Suprapubic skin (tissue), 4 donors: ENCODE results near the gene BLOC1S1. TPM values are rescaled to one million over a fixed set of nuclear protein-coding genes. Genes with fewer than 3 reads are reported as not detected.
A peak's percentile ranks its signal among the peaks of the same experiment; 100 is the strongest.

Experiments used
- DNase-seq, 2 donors: peaks; one replicate each; pipeline ENCODE4 v3.0.0-alpha.2; 2019; ENCODE audit warnings: low spot score in 2 of 2
- H3K27ac ChIP-seq: fragments of 200-600 bp; sonication (generic); one replicate; pipeline ENCODE4 v1.5.1; 2019
- H3K27me3 ChIP-seq: fragments of 200-600 bp; sonication (generic); one replicate; pipeline ENCODE4 v1.5.1; 2019
- H3K36me3 ChIP-seq: fragments of 200-600 bp; sonication (generic); one replicate; pipeline ENCODE4 v1.5.1; 2019
- H3K4me1 ChIP-seq: fragments of 200-600 bp; sonication (generic); one replicate; pipeline ENCODE4 v1.5.1; 2019
- H3K4me3 ChIP-seq: fragments of 200-600 bp; sonication (generic); one replicate; pipeline ENCODE4 v1.5.1; 2019; ENCODE audit warnings: mild to moderate bottlenecking
- H3K9me3 ChIP-seq: fragments of 200-600 bp; sonication (generic); one replicate; pipeline ENCODE4 v1.5.1; 2019
- CTCF ChIP-seq, 2 donors: fragments of 200-600 bp in 1 of 2; fragments of 450-650 bp in 1 of 2; sonication (generic) in 1 of 2; IDR thresholded peaks; one replicate each; pipeline ENCODE4 v1.5.1; 2016 to 2019; ENCODE audit warnings: antibody characterized with exemption in 2 of 2, mild to moderate bottlenecking in 1 of 2, moderate library complexity in 1 of 2
- EP300 ChIP-seq: sonication (generic); formaldehyde crosslinking; IDR thresholded peaks from one replicate; pipeline ENCODE4 v1.6.1; 2017; ENCODE audit warnings: antibody characterized with exemption
- POLR2A ChIP-seq, 2 donors: fragments of 450-650 bp; IDR thresholded peaks; one replicate each; pipeline ENCODE4 v1.6.1; 2017; ENCODE audit warnings: antibody characterized with exemption in 2 of 2, mild to moderate bottlenecking in 2 of 2, moderate library complexity in 2 of 2
- POLR2AphosphoS5 ChIP-seq, 3 donors: sonication (generic); formaldehyde crosslinking; IDR thresholded peaks; one replicate each; pipeline ENCODE4 v1.6.1; 2017; ENCODE audit warnings: antibody characterized with exemption in 3 of 3
- WGBS: methylation state at CpG from one replicate; pipeline ENCODE4 v1.1.5; 2018; 5-methylcytosine and 5-hydroxymethylcytosine counted together
- total RNA-seq, 4 donors: library from RNA; depleted of rRNA; stranded (reverse); fragments of >200 nt; gene quantifications; one replicate each; pipeline ENCODE4 v1.1.0, GENCODE V29; 2016

BLOC1S1 gene
- total RNA-seq, 4 donors from 2014 or later: 92.7 to 166 (median 139) TPM

GRCh38 chr12:55706568-55707218, 9.2 kb upstream of the BLOC1S1 start:
- peaks cover 12% of the 10 kb centered on the region for H3K27me3 ChIP-seq
- TF ChIP-seq CTCF (IDR thresholded peaks at IDR 0.05): no peak
- no peak for TF ChIP-seq POLR2AphosphoS5 (IDR thresholded peaks at IDR 0.05)
- TF ChIP-seq POLR2A (IDR thresholded peaks at IDR 0.05): no peak
- WGBS: 83% methylated on average over 2 of the region's 2 CpGs
- H3K4me1 ChIP-seq: peaks cover 22% of the 10 kb centered on the region
- H3K27ac ChIP-seq: peak overlapping the region; percentile 50
- no peaks in the 10 kb centered on the region for H3K9me3 ChIP-seq
- H3K4me3 ChIP-seq: peak overlapping the region; percentile 63
- H3K36me3 ChIP-seq: no peaks in the 10 kb centered on the region
- no peak for DNase-seq

- TF ChIP-seq POLR2AphosphoS5 (IDR thresholded peaks at IDR 0.05) (no peak), CTCF (IDR thresholded peaks at IDR 0.05) (no peak), POLR2A (IDR thresholded peaks at IDR 0.05) (no peak), EP300 (no peak)
- H3K27ac ChIP-seq: peak overlapping the region; percentile 50
- no peaks in the 10 kb centered on the region for H3K36me3 ChIP-seq
- no peaks in the 10 kb centered on the region for H3K9me3 ChIP-seq
- H3K4me3 ChIP-seq: peak overlapping the region; percentile 63
- H3K27me3 ChIP-seq: peaks cover 12% of the 10 kb centered on the region
- no peak for DNase-seq
- peaks cover 23% of the 10 kb centered on the region for H3K4me1 ChIP-seq
- WGBS: 11% methylated on average over 22 of the region's 22 CpGs
Observed at GRCh38 chr12:55707219-55707671, 8.6 kb upstream of the BLOC1S1 start.

DNA sequence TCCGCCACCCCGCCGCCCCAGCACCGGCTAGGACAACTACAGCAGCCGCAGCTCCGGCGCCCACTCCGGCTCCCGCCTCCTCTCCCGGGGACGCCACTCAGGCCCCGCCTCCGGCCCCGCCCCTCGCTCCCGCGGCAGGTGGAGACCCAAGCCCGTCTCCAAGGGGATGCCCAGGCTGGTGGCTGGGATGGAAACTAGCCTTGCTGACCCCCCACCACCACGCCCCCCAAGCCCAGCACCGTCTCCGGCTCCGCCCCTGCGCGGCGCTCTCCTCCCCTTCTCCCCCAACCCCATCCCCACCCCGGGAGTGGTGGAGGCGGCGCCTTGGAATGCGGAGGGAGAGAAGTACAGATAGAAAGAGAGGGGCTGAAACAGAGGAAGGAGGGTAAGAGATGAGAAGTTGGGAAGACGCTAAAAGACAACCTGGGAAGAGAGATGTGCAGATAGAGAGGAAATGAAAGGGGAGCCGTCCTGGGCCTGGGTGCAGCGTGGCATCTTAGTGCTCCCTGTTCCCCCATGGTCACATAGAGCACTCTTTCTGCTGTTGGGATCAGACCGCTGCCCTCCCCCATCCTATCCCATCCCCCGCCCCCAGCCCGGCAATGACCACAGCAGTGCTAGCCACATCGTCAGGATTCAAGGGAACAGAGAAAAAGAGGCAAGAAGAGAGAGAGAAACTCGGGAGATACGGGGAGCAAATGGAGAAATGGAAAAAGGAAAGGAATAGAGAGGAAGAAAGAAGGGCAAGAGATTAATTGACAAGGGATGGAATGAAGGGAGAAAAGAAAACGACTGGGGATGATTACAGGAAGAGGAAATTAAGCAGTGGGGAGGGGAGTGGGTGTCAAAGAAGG, 7.8 kb upstream of the BLOC1S1 start, which contains the start of gene ITGA7:
TSS of gene ITGA7 (minus strand) at position 64 of the 854 bp plus-strand sequence. CDS start 222 bp downstream, outside the sequence.
- peaks cover 32% of the 10 kb centered on the region for H3K4me1 ChIP-seq
- no peaks in the 10 kb centered on the region for H3K9me3 ChIP-seq
- H3K27ac ChIP-seq: peak within 1 kb of the TSS; percentile 50
- no peaks in the 10 kb centered on the region for H3K36me3 ChIP-seq
- peaks cover 12% of the 10 kb centered on the region for H3K27me3 ChIP-seq
- 2% methylated on average over 22 of the region's 39 CpGs for WGBS
- TF ChIP-seq POLR2AphosphoS5 (IDR thresholded peaks at IDR 0.05) (no peak), POLR2A (IDR thresholded peaks at IDR 0.05) (no peak), EP300 (no peak), CTCF (IDR thresholded peaks at IDR 0.05) (no peak)
- peak within 1 kb of the TSS; percentile 63 for H3K4me3 ChIP-seq
- DNase-seq: peak in 1 of 2 donors; percentile 79

- 8% methylated on average over 3 of the region's 3 CpGs for WGBS
- H3K4me3 ChIP-seq: peak overlapping the region; percentile 63
- peaks cover 12% of the 10 kb centered on the region for H3K27me3 ChIP-seq
- peak overlapping the region; percentile 50 for H3K27ac ChIP-seq
- TF ChIP-seq CTCF (IDR thresholded peaks at IDR 0.05): no peak
- no peak for TF ChIP-seq EP300
- TF ChIP-seq POLR2A (IDR thresholded peaks at IDR 0.05): no peak
- TF ChIP-seq POLR2AphosphoS5 (IDR thresholded peaks at IDR 0.05): no peak
- no peak for DNase-seq
- no peaks in the 10 kb centered on the region for H3K36me3 ChIP-seq
- peaks cover 34% of the 10 kb centered on the region for H3K4me1 ChIP-seq
- H3K9me3 ChIP-seq: no peaks in the 10 kb centered on the region
Observed at GRCh38 chr12:55708695-55709233, 7.1 kb upstream of the BLOC1S1 start.
